ENCODE data around the gene SECISBP2L.

Gene SECISBP2L

GRCh38 chr15:48963524-48964113 lies 82.6 kb downstream of the SECISBP2L start, which contains the start of gene SHC4:
Gene SHC4 (minus strand): TSS chr15:48963919. CDS start chr15:48963015, 904 bp downstream.
- peak; percentile 82 for DNase-seq (ENCODE audit: low spot score)

GRCh38 chr15:48962662-48963523 lies 83.4 kb downstream of the SECISBP2L start:
- DNase-seq (ENCODE audit: low spot score): peak; percentile 20

- DNase-seq (ENCODE audit: low spot score): no peak
These were observed 90.3 kb downstream of the SECISBP2L start for GRCh38 chr15:48955967-48956366.

GRCh38 chr15:48955370-48955769 lies 90.9 kb downstream of the SECISBP2L start:
- DNase-seq (ENCODE audit: low spot score): no peak

- no peak for DNase-seq (ENCODE audit: low spot score)
These were observed 91.7 kb downstream of the SECISBP2L start for GRCh38 chr15:48954538-48954937.

GRCh38 chr15:48946840-48947187 lies 99.4 kb downstream of the SECISBP2L start:
- no peak for DNase-seq (ENCODE audit: low spot score)

GRCh38 chr15:48946074-48946839 lies 100.0 kb downstream of the SECISBP2L start:
- peak; percentile 55 for DNase-seq (ENCODE audit: low spot score)

- DNase-seq (ENCODE audit: low spot score): peak; percentile 39
These were observed 100.9 kb downstream of the SECISBP2L start for GRCh38 chr15:48945386-48945785.

- DNase-seq (ENCODE audit: low spot score): no peak
These were observed 104.3 kb downstream of the SECISBP2L start for GRCh38 chr15:48941904-48942303.

GRCh38 chr15:48940508-48940907 lies 105.7 kb downstream of the SECISBP2L start:
- peak; percentile 47 for DNase-seq (ENCODE audit: low spot score)

GRCh38 chr15:48939648-48940047 lies 106.6 kb downstream of the SECISBP2L start:
- DNase-seq (ENCODE audit: low spot score): peak; percentile 86
